Memory B cell (primary cell): ENCODE measurements around the gene ZMYND19.
"Not testable (repeated sequence)": the region's sequence is repeated elsewhere in the genome, so short reads cannot be mapped to it uniquely, and the experiment has no call there.

Source experiments
- ATAC-seq: fragments of 150-1000 bp; cut with Tn5 transposase; 2 replicates; pipeline ENCODE4 v1.10.0; 2021; ENCODE audit warnings: low read depth, mild to moderate bottlenecking, moderate library complexity
- DNase-seq, 2 donors: peaks; one replicate each; pipeline ENCODE4 v3.0.0; 2022; ENCODE audit warnings: low spot score in 2 of 2
- H3K27ac Mint-ChIP-seq: one replicate; pipeline ENCODE4 v1.8.0; 2022; ENCODE audit warnings: mild to moderate bottlenecking, moderate library complexity, mixed read lengths
- H3K27me3 Mint-ChIP-seq: one replicate; pipeline ENCODE4 v1.8.0; 2022; ENCODE audit warnings: mixed read lengths
- H3K36me3 Mint-ChIP-seq: one replicate; pipeline ENCODE4 v1.8.0; 2022; ENCODE audit warnings: mild to moderate bottlenecking, mixed read lengths
- H3K4me1 Mint-ChIP-seq: one replicate; pipeline ENCODE4 v1.8.0; 2022; ENCODE audit warnings: mixed read lengths
- H3K4me3 Mint-ChIP-seq: one replicate; pipeline ENCODE4 v1.8.0; 2022; ENCODE audit warnings: mild to moderate bottlenecking, moderate library complexity, mixed read lengths
- H3K9me3 Mint-ChIP-seq: one replicate; pipeline ENCODE4 v1.8.0; 2022; ENCODE audit warnings: mixed read lengths

The ZMYND19 gene

DNA sequence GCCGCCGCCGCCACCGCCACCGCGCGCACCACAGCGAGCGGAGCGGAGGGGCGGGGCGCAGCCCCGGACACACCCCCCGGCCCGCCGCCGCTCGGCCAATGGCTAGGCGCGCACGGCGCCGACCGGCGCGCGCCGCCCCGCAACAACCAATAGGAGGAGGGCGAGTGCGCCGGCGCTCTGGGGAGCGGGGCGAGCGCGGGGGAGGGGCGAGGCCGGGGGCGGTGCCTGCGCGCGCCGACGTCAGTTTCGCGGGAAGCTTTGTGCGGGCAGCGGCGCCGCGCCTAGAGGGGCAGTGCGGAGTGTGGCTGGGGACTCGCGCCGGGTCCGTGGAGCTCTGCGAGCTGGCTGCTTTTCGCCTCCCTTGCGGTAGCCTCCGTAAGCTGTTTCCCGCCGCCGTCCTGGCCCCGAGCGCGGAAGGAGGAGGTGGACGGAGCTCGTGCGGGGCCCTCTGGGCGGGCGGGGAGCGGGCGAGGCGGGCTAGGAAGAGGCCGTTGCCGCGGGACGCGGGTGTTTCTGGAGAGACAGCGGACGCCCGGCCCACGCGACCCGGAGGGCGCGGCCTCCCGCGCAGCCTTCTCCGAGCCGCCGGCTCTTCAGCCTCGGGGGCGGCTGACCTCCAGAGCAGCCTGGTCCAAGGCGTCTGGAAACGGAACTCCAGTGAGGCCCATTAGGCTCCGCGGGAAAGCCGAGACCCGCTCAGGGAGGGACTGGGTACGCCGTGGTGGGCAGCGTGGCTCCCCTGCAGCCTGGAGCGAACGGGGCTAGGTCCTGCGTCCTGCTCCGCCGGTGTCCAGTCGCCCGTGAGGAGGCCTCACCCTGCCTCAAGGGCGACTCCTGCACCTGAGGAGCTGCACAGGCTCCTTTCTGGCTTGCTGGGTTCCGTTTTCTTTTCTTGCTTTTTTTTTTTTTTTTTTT lies at the start of gene ZMYND19:
Gene ZMYND19, minus strand, starts transcription at position 44 of the 915 bp plus-strand sequence. CDS start 249 bp downstream, outside the sequence.
- DNase-seq = peak; percentile 88 to 92
- peak; percentile 96 for ATAC-seq
- no peaks in the 10 kb centered on the region for H3K9me3 Mint-ChIP-seq
- H3K4me3 Mint-ChIP-seq = peak within 1 kb of the TSS; percentile 99
- H3K27me3 Mint-ChIP-seq = no peaks in the 10 kb centered on the region
- peak within 1 kb of the TSS; percentile 75 for H3K27ac Mint-ChIP-seq
- H3K4me1 Mint-ChIP-seq = peaks cover 7% of the 10 kb centered on the region
- peaks cover 9% of the 10 kb centered on the region for H3K36me3 Mint-ChIP-seq

DNA sequence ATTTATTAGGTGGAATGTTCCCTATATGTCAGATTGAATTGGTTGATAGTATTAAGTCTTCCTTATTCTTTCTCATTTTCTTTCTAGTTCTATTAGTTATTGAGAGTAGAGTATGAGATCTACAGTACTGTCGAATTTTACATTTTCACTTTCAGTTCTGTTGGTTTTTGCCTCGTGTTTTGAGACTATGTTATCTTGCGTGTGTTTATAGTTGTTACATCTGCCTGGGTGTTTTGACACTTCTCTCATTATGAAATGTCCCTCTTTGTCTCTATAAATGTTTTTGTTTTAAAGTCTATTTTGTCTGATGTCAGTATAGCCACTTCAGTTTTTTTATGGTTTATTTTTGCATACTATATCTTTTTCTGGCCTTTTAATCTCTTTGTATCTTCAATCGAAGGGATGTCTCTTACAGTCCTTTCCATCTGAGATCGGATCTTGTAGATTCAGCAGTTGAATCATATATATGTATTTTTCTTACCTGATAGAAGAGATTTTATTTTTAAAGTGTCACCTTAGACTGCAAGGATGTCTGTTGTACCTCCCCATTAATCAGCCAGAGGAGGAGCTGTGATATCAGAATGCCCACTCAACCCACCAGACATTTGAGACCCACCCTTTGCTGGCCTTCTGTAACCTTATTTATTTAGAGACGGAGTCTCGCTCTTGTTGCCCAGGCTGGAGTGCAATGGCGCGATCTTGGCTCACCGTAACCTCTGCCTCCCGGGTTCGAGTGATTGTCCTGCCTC lies 49.2 kb upstream of the ZMYND19 start:
- Mint-ChIP-seq H3K9me3 (no peaks in the 10 kb centered on the region), H3K4me3 (peak overlapping the region; percentile 64), H3K27me3 (no peaks in the 10 kb centered on the region), H3K4me1 (peaks cover 32% of the 10 kb centered on the region), H3K36me3 (peaks cover 17% of the 10 kb centered on the region), H3K27ac (peak overlapping the region; percentile 63)
- ATAC-seq (peak; percentile 88), DNase-seq (no peak)

DNA sequence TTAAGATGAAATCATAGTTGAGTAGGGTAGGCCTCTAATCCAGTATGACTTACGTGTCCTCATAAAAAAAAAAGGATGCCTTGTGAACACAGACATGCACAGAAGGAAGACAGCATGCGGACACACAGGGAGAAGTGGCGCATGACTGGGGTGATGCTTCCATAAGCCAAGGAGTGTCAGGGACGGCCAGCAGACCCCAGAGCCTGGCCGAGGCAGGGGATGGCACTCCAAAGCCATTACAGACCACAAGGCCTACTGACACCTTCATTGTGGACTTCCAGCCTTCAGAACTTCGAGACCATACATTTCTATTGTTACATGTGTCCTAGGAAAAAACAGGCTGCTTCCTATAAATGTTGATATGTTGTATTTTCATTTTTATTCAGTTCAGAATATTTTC lies 48.4 kb upstream of the ZMYND19 start:
- no peak for DNase-seq
- peak overlapping the region; percentile 49 for H3K4me3 Mint-ChIP-seq
- peaks cover 13% of the 10 kb centered on the region for H3K36me3 Mint-ChIP-seq
- H3K27me3 Mint-ChIP-seq = no peaks in the 10 kb centered on the region
- H3K27ac Mint-ChIP-seq = peak overlapping the region; percentile 75
- H3K4me1 Mint-ChIP-seq = peaks cover 34% of the 10 kb centered on the region
- ATAC-seq = no peak
- H3K9me3 Mint-ChIP-seq = no peaks in the 10 kb centered on the region

DNA sequence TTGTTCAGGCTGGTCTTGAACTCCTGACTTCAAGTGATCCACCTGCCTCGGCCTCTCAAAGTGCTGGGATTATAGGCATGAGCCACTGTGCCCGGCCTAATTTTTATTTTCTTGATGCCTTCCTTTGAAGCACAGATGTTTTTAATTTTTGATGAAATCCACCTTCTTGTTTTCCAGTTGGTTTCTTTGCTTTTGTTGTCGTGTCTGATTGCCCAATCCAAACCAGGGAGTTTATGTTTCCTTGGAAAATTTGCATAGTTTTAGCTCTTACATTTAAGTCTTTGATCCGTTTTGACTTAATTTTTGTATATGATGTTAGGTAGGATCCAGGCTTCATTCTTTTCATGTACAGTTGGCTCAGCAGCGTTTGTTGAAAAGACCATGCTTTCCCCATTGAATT lies 43.7 kb upstream of the ZMYND19 start:
- Mint-ChIP-seq H3K36me3 (peaks cover 5% of the 10 kb centered on the region), H3K9me3 (no peaks in the 10 kb centered on the region), H3K4me3 (no peak overlapping the region), H3K27me3 (no peaks in the 10 kb centered on the region), H3K4me1 (peaks cover 36% of the 10 kb centered on the region), H3K27ac (peak overlapping the region; percentile 10)
- DNase-seq = no peak
- ATAC-seq = no peak

DNA sequence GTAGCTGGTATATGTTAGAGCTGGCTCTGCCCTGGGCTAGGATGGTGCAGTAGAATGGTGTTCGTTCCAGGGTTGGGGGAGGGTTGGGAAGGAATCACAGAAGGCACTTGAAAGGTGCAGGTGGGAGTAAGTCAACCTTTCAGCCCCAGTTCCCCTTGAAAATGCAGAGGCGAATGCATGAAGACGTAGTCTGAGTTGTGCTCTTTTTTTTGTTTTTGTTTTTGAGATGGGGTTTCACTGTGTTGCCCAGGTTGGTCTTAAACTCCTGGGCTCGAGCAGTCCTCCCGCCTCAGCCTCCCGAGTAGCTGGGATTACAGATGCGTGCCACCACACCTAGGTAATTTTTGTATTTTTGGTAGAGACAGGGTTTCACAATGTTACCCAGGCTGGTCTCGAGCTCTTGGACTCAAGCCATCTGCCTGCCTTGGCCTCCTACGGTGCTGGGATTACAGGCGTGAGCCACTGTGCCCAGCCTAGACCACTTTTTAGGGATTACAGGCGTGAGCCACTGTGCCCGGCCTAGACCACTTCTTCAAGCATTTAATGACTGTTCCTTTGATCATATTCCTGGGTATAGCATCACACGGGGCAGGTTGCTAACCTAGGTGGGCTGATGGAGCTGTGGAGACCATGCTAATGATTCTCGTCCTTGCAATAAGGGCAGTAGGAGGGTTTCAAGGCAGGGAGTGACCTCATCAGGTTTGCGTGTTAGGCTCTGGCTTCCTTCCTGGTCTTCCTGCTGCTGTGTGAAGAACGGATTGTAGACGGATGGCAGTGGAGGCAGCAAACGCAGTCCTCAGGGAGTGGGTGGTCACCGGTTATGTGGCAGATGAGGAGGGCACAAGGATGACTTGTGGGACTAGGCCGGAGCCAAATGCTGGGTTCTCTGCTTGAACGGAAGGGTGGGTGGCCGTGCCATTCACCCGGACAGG lies 42.2 kb upstream of the ZMYND19 start:
- Mint-ChIP-seq H3K27ac (peak overlapping the region; percentile 37), H3K9me3 (no peaks in the 10 kb centered on the region), H3K4me1 (peaks cover 37% of the 10 kb centered on the region), H3K4me3 (no peak overlapping the region), H3K36me3 (peaks cover 7% of the 10 kb centered on the region), H3K27me3 (no peaks in the 10 kb centered on the region)
- no peak for ATAC-seq
- DNase-seq = no peak

DNA sequence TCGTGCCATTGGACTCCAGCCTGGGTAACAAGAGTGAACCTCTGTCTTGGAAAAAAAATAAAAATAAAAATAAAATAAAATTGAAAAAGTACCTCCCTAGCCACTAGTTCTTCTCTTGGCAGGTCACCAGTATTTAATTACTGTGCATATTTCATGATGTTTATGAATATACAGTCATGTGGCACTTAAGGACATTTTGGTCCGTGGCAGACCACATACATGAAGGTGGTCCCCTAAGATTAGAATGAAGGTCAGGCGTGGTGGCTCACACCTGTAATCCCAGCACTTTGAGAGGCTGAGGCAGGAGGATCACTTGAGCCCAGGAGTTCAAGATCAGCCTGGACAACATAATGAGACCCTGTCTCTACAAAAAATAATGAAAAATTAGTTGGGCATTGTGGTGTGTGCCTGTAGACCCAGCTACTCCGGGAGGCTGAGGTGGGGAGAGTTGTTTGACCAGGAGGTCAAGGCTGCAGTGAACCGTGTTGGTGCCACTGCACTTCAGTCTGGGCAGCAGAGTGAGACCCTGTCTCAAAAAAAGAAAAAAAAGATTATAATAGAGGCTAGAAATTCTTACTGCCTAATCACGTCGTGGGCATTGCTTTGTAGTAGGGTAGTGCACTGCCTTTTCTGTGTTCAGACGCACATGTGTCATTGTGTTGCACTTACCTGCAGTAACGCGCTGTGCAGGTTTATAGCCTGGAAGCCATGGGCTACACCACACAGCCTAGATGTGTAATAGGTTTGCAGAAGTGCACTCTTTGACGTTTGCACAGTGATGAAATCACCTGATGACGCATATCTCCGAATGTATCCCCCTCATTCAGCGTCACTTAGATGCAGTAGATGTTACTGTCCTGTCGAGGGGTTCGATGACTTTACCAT lies 41.3 kb upstream of the ZMYND19 start:
- Mint-ChIP-seq H3K27me3 (no peaks in the 10 kb centered on the region), H3K4me1 (peaks cover 37% of the 10 kb centered on the region), H3K9me3 (no peaks in the 10 kb centered on the region), H3K36me3 (peaks cover 7% of the 10 kb centered on the region), H3K4me3 (no peak overlapping the region), H3K27ac (no peak overlapping the region)
- no peak for DNase-seq
- ATAC-seq = no peak

DNA sequence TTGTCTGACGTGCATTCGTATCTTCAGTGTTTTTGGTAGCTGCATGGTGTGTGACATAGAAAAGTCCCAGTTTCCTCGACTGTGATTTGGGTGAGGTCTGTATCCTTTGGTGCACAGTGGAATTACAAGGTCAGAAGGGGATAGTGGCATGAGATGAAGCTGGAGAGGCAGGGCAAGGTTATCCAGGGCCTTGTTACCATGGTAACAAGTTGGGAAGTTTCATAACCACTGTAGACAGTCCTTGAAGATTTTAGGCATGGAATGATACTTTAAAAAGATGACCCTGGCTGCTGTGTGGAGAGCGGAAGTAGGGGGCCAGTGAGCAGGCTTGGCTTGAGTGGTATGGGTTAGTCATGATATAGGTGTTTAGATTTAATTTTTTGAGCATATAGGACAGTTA lies 40.4 kb upstream of the ZMYND19 start:
- Mint-ChIP-seq H3K27ac (peak overlapping the region; percentile 86), H3K9me3 (no peaks in the 10 kb centered on the region), H3K4me3 (peak overlapping the region; percentile 40), H3K4me1 (peaks cover 36% of the 10 kb centered on the region), H3K36me3 (peaks cover 7% of the 10 kb centered on the region), H3K27me3 (no peaks in the 10 kb centered on the region)
- ATAC-seq (peak; percentile 40), DNase-seq (no peak)

DNA sequence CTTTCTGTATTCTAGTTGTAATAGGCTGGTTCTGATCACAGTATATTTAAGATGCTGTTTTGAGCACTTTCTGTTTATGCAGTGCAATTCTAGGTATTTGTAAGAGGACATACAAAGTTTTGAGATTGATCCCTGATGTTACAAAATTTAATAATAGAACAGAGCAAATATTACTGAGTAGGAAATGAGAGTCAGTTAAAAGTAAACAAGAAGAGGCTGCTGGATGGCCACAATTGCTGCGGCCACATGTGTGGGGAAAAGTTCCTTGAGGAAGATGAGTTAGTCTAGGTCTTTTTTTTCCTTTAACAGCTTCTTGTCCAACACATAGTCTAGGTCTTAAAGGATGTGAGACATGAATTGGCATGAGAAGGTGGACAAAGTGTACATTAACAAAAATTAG lies 39.8 kb upstream of the ZMYND19 start:
- Mint-ChIP-seq H3K4me1 (peaks cover 41% of the 10 kb centered on the region), H3K4me3 (peak overlapping the region; percentile 35), H3K36me3 (peaks cover 7% of the 10 kb centered on the region), H3K27ac (peak overlapping the region; percentile 86), H3K27me3 (no peaks in the 10 kb centered on the region), H3K9me3 (no peaks in the 10 kb centered on the region)
- DNase-seq (no peak), ATAC-seq (no peak)

DNA sequence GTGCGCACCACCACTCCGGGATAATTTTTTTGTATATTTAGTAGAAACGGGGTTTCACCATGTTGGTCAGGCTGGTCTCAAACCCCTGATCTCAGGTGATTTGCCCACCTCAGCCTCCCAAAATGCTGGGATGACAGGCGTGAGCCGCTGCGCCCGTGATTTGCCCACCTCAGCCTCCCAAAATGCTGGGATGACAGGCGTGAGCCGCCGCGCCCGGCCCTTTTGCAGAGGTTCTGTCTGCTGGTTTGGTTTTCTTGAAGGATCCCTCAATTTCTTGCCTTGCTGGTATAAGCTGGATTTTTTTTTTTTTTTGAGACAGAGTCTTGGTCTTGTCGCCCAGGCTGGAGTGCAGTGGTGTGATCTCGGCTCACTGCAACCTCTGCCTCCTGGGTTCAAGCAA lies 37.1 kb upstream of the ZMYND19 start:
- peaks cover 34% of the 10 kb centered on the region for H3K4me1 Mint-ChIP-seq
- H3K27ac Mint-ChIP-seq, DNase-seq, ATAC-seq, H3K36me3 Mint-ChIP-seq, H3K9me3 Mint-ChIP-seq, H3K27me3 Mint-ChIP-seq, H3K4me3 Mint-ChIP-seq: not testable (repeated sequence)

DNA sequence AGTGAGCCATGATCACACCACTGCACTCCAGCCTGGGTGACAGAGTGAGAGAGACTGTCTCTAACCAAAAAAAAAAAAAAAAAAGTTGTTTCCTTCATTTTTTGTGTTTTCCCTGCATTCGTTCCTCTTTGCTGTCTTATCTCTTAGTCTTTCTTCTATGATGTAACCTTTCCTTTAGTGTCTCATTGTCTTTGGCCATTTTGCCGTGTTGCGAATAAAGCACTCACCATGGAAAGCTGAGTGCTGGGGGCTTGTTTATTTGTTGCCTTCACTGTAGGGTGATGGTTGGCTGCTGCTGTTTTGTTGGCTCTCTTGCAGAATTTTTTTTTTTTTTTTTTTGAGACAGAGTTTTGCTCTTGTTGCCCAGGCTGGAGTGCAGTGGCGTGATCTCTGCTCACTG lies 36.2 kb upstream of the ZMYND19 start:
- no peak for ATAC-seq
- H3K36me3 Mint-ChIP-seq = peaks cover 5% of the 10 kb centered on the region
- DNase-seq = no peak
- no peaks in the 10 kb centered on the region for H3K27me3 Mint-ChIP-seq
- H3K4me1 Mint-ChIP-seq = peaks cover 33% of the 10 kb centered on the region
- H3K9me3 Mint-ChIP-seq = no peaks in the 10 kb centered on the region
- no peak overlapping the region for H3K4me3 Mint-ChIP-seq
- peak overlapping the region; percentile 67 for H3K27ac Mint-ChIP-seq

DNA sequence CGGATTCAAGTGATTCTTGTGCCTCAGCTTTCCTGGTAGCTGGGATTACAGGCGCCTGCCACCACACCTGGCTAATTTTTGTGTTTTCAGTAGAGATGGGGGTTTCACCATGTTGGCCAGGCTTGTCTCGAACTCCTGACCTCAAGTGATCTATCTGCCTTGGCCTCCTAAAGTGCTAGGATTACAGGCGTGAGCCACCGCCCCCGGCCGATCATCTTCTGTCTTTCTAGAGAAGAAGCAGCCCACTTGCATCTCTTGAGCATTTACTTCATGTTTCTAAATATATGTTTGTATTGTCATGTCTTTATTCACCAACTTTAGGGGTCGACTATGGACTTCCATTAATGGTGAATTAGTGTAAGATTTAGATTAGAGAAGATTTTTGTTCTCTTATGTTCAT lies 31.9 kb upstream of the ZMYND19 start:
- H3K4me3 Mint-ChIP-seq, H3K27ac Mint-ChIP-seq, ATAC-seq, H3K36me3 Mint-ChIP-seq, H3K27me3 Mint-ChIP-seq, H3K9me3 Mint-ChIP-seq, DNase-seq: not testable (repeated sequence)
- peaks cover 38% of the 10 kb centered on the region for H3K4me1 Mint-ChIP-seq

DNA sequence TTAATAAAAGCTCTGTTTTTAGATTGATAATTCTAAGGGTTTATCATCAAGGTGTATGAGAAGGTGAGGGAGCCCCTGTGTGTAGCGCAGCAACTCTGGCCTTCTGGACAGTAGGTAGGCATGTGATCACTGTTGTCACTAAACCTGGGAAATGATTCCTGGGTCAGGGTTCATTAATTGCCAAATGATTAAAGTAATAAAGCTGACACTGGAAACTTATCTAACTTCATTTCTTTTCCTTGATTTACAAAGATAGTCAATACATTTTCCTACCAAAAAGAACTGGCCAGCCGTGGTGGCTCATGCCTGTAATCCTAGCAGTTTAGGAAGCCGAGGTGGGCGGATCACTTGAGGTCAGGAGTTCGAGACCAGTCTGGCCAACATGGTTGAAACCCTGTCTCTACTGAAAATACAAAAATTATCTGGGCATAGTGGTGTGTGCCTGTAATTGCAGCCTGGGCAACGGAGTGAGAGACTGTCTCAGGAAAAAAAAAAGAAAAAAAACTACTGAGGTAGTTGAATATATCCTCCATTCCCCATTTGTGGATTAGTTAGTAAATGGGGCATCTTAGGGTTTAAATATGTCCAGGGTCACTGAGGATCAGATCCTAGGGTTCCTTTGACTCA lies 30.9 kb upstream of the ZMYND19 start:
- no peak overlapping the region for H3K4me3 Mint-ChIP-seq
- no peaks in the 10 kb centered on the region for H3K9me3 Mint-ChIP-seq

More for the DNA sequence above, 30.9 kb upstream of the ZMYND19 start:
- DNase-seq (no peak), ATAC-seq (no peak)
- Mint-ChIP-seq H3K36me3 (no peaks in the 10 kb centered on the region), H3K27me3 (no peaks in the 10 kb centered on the region), H3K4me1 (peaks cover 35% of the 10 kb centered on the region), H3K27ac (no peak overlapping the region)
